HepG2 (cell line): ENCODE measurements around the gene BLMH. TPM values are rescaled to one million over a fixed set of nuclear protein-coding genes. Genes with fewer than 3 reads are reported as not detected.

Experiments used
- CHD4 ChIP-seq: fragments of 200-600 bp; sonication (generic); IDR thresholded peaks from 2 replicates; pipeline ENCODE4 v1.7.0; 2017; ENCODE audit warnings: mild to moderate bottlenecking, low read length, borderline replicate concordance
- DNMT1 ChIP-seq: sonication (generic); formaldehyde crosslinking; IDR thresholded peaks from 2 replicates; pipeline ENCODE4 v1.5.1; 2020; ENCODE audit warnings: mild to moderate bottlenecking, missing genetic modification reagents
- FOSL1 ChIP-seq: sonication (generic); formaldehyde crosslinking; IDR thresholded peaks from 2 replicates; pipeline ENCODE4 v1.9.0; 2021; ENCODE audit warnings: missing genetic modification reagents, borderline replicate concordance
- FOXM1 ChIP-seq: sonication (generic); formaldehyde crosslinking; IDR thresholded peaks from 2 replicates; pipeline ENCODE4 v1.5.0; 2020; ENCODE audit warnings: missing genetic modification reagents
- GATAD2A ChIP-seq: IDR thresholded peaks from 2 replicates; pipeline ENCODE4 v1.6.1; 2016
- IKZF1 ChIP-seq: fragments of 450-650 bp; IDR thresholded peaks from 2 replicates; pipeline ENCODE4 v1.7.1; 2016
- MYC ChIP-seq: sonication (generic); formaldehyde crosslinking; IDR thresholded peaks from 2 replicates; pipeline ENCODE4 v1.9.0; 2021; ENCODE audit warnings: missing genetic modification reagents, borderline replicate concordance
- NR2C2 ChIP-seq: sonication (generic); formaldehyde crosslinking; IDR thresholded peaks from 2 replicates; pipeline ENCODE4 v1.4.0; 2020; ENCODE audit warnings: missing genetic modification reagents, mild to moderate bottlenecking, moderate library complexity, borderline replicate concordance
- PHB2 ChIP-seq: fragments of 450-650 bp; IDR thresholded peaks from 2 replicates; pipeline ENCODE4 v1.6.1; 2018; ENCODE audit not compliant: partially characterized antibody
- RFX1 ChIP-seq: fragments of 450-650 bp; IDR thresholded peaks from 2 replicates; pipeline ENCODE4 v1.6.1; 2017
- SMARCC2 ChIP-seq: fragments of 450-650 bp; IDR thresholded peaks from 2 replicates; pipeline ENCODE4 v1.6.1; 2017; ENCODE audit warnings: antibody characterized with exemption, mild to moderate bottlenecking
- THAP11 ChIP-seq: IDR thresholded peaks from 2 replicates; pipeline ENCODE4 v1.6.1; 2016; ENCODE audit warnings: missing biosample characterization, missing genetic modification reagents
- ZIK1 ChIP-seq: sonication (generic); formaldehyde crosslinking; IDR thresholded peaks from 2 replicates; pipeline ENCODE4 v1.5.0; 2020; ENCODE audit warnings: mild to moderate bottlenecking, low read depth, missing genetic modification reagents, borderline replicate concordance
- ZNF333 ChIP-seq: sonication (generic); formaldehyde crosslinking; IDR thresholded peaks from 2 replicates; pipeline ENCODE4 v1.4.0; 2020; ENCODE audit warnings: mild to moderate bottlenecking, missing genetic modification reagents, borderline replicate concordance
- ZNF510 ChIP-seq: sonication (generic); formaldehyde crosslinking; IDR thresholded peaks from 2 replicates; pipeline ENCODE4 v1.4.0; 2020; ENCODE audit warnings: low read depth, mild to moderate bottlenecking, missing genetic modification reagents
- ZNF598 ChIP-seq: sonication (generic); formaldehyde crosslinking; IDR thresholded peaks from 2 replicates; pipeline ENCODE4 v1.5.1; 2020; ENCODE audit warnings: mild to moderate bottlenecking, missing genetic modification reagents, borderline replicate concordance
- ZNF724P ChIP-seq: sonication (generic); formaldehyde crosslinking; IDR thresholded peaks from 2 replicates; pipeline ENCODE4 v1.8.0; 2022; ENCODE audit warnings: missing genetic modification reagents, borderline replicate concordance
- polyA plus RNA-seq, 8 experiments: library from polyadenylated mRNA; depleted of rRNA in 3 of 8; stranded (reverse) in 7 of 8; unstranded in 1 of 8; fragments of >200 nt; fragmentation: Illumina TruSeq in 4 of 8; extraction: Trizol in 4 of 8; gene quantifications; 2 replicates each; pipeline versions ENCODE4 v1.2.1 to v1.2.3, GENCODE V29; 2011 to 2016; ENCODE audit warnings: low read depth in 4 of 8, missing spikeins in 1 of 8, mixed read lengths in 1 of 8; ENCODE audit not compliant: insufficient read depth in 1 of 8
- total RNA-seq, 5 experiments: library from RNA; depleted of rRNA; stranded (reverse); fragments of >200 nt; fragmentation: Illumina TruSeq; extraction: Trizol; gene quantifications; 2 replicates each; pipeline ENCODE4 v1.2.3, GENCODE V29; 2016; ENCODE audit warnings: low read depth in 1 of 5
- TF ChIP-seq, protein P1 (sequence below): sonication (generic); formaldehyde crosslinking; IDR thresholded peaks from 2 replicates; pipeline ENCODE4 v1.8.1; 2023; ENCODE audit warnings: missing genetic modification reagents, inconsistent platforms, borderline replicate concordance
- TF ChIP-seq, protein P2 (sequence below): sonication (generic); formaldehyde crosslinking; IDR thresholded peaks from 2 replicates; pipeline ENCODE4 v1.4.0; 2020; ENCODE audit warnings: missing genetic modification reagents
- TF ChIP-seq, protein P3 (sequence below): sonication (generic); formaldehyde crosslinking; IDR thresholded peaks from 2 replicates; pipeline ENCODE4 v1.4.0; 2020; ENCODE audit warnings: missing genetic modification reagents
- TF ChIP-seq, protein P4 (sequence below): sonication (generic); formaldehyde crosslinking; IDR thresholded peaks from 2 replicates; pipeline ENCODE4 v1.9.0; 2021; ENCODE audit warnings: mild to moderate bottlenecking, missing genetic modification reagents

Gene BLMH
- total and polyA plus RNA-seq, 2 of the 13 experiments (the other 11 are each of a cell fraction or from before 2014, with no cell fraction given) = 12.1 to 41.0 TPM

DNA sequence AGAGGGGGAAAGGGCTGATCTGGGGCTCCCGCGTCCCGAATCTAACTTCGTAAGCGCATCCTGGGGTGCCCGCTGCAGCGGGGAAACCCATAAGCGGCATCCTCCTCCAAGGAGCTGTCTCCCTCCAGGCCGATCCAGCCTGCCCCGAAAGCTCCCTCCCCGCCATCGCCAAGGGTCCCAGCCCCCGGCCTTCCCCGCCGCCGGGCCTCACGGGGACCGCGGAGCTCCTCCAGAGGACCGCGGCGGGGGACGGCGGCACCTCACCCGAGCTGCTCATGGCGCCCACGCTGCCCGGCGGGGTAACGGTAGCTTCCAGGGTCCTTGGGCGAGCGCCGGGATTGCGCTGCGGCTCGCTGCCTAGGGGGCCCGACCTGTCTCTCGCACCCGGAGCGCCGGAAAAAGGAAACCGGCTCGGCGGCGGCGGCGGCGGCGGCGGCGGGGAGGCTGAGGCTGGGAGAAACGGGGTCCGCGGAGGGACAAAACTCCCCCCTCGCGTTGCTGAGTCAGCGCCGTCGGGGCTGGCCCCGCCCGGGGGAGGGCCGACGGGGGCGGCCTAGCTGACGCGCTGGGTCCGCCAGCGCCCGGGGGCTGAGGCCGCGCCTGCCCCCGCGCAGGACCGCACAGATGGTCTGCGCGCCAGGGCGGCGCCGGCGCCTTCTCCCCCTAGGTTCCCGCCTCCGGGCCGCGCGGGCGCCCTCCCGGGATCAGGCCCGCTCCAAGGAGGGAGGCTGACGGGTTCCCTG is at the start of gene BLMH (continued):
- TF ChIP-seq DNMT1 (CRISPR knock-in tag) (no peak), CHD4 (no peak), ZNF598 (CRISPR knock-in tag) (no peak), NR2C2 (no peak), GATAD2A (CRISPR knock-in tag) (no peak), FOSL1 (no peak), SMARCC2 (no peak), MYC (CRISPR knock-in tag) (peak; percentile 13; the same call in 1 of the 2 replicates), ZNF510 (no peak), RFX1 (no peak), IKZF1 (no peak), THAP11 (CRISPR knock-in tag) (peak; percentile 16; the same call in 1 of the 2 replicates), FOXM1 (CRISPR knock-in tag) (no peak), PHB2 (no peak), ZIK1 (no peak), ZNF333 (CRISPR knock-in tag) (no peak), ZNF724P (CRISPR knock-in tag) (no peak)
- TF ChIP-seq, protein P1, sequence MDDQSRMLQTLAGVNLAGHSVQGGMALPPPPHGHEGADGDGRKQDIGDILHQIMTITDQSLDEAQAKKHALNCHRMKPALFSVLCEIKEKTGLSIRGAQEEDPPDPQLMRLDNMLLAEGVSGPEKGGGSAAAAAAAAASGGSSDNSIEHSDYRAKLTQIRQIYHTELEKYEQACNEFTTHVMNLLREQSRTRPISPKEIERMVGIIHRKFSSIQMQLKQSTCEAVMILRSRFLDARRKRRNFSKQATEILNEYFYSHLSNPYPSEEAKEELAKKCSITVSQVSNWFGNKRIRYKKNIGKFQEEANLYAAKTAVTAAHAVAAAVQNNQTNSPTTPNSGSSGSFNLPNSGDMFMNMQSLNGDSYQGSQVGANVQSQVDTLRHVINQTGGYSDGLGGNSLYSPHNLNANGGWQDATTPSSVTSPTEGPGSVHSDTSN (CRISPR knock-in tag) = no peak
- TF ChIP-seq, protein P2, sequence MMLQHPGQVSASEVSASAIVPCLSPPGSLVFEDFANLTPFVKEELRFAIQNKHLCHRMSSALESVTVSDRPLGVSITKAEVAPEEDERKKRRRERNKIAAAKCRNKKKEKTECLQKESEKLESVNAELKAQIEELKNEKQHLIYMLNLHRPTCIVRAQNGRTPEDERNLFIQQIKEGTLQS = 0 out of 2 replicates have a peak, but pooled peaks have one; percentile 45
- TF ChIP-seq, protein P3, sequence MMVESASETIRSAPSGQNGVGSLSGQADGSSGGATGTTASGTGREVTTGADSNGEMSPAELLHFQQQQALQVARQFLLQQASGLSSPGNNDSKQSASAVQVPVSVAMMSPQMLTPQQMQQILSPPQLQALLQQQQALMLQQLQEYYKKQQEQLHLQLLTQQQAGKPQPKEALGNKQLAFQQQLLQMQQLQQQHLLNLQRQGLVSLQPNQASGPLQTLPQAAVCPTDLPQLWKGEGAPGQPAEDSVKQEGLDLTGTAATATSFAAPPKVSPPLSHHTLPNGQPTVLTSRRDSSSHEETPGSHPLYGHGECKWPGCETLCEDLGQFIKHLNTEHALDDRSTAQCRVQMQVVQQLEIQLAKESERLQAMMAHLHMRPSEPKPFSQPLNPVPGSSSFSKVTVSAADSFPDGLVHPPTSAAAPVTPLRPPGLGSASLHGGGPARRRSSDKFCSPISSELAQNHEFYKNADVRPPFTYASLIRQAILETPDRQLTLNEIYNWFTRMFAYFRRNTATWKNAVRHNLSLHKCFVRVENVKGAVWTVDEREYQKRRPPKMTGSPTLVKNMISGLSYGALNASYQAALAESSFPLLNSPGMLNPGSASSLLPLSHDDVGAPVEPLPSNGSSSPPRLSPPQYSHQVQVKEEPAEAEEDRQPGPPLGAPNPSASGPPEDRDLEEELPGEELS (CRISPR knock-in tag) = no peak
- TF ChIP-seq, protein P4, sequence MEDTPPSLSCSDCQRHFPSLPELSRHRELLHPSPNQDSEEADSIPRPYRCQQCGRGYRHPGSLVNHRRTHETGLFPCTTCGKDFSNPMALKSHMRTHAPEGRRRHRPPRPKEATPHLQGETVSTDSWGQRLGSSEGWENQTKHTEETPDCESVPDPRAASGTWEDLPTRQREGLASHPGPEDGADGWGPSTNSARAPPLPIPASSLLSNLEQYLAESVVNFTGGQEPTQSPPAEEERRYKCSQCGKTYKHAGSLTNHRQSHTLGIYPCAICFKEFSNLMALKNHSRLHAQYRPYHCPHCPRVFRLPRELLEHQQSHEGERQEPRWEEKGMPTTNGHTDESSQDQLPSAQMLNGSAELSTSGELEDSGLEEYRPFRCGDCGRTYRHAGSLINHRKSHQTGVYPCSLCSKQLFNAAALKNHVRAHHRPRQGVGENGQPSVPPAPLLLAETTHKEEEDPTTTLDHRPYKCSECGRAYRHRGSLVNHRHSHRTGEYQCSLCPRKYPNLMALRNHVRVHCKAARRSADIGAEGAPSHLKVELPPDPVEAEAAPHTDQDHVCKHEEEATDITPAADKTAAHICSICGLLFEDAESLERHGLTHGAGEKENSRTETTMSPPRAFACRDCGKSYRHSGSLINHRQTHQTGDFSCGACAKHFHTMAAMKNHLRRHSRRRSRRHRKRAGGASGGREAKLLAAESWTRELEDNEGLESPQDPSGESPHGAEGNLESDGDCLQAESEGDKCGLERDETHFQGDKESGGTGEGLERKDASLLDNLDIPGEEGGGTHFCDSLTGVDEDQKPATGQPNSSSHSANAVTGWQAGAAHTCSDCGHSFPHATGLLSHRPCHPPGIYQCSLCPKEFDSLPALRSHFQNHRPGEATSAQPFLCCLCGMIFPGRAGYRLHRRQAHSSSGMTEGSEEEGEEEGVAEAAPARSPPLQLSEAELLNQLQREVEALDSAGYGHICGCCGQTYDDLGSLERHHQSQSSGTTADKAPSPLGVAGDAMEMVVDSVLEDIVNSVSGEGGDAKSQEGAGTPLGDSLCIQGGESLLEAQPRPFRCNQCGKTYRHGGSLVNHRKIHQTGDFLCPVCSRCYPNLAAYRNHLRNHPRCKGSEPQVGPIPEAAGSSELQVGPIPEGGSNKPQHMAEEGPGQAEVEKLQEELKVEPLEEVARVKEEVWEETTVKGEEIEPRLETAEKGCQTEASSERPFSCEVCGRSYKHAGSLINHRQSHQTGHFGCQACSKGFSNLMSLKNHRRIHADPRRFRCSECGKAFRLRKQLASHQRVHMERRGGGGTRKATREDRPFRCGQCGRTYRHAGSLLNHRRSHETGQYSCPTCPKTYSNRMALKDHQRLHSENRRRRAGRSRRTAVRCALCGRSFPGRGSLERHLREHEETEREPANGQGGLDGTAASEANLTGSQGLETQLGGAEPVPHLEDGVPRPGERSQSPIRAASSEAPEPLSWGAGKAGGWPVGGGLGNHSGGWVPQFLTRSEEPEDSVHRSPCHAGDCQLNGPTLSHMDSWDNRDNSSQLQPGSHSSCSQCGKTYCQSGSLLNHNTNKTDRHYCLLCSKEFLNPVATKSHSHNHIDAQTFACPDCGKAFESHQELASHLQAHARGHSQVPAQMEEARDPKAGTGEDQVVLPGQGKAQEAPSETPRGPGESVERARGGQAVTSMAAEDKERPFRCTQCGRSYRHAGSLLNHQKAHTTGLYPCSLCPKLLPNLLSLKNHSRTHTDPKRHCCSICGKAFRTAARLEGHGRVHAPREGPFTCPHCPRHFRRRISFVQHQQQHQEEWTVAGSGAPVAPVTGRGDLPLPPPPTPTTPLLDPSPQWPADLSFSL (CRISPR knock-in tag) = no peak
